Measurements from ENCODE around the gene SLC16A9. TPM values are rescaled to one million over a fixed set of nuclear protein-coding genes. Genes with fewer than 3 reads are reported as not detected.

Gene SLC16A9
- total RNA-seq, 4 donors from 2014 or later: 35.6 to 63.8 (median 41.6) TPM

DNA sequence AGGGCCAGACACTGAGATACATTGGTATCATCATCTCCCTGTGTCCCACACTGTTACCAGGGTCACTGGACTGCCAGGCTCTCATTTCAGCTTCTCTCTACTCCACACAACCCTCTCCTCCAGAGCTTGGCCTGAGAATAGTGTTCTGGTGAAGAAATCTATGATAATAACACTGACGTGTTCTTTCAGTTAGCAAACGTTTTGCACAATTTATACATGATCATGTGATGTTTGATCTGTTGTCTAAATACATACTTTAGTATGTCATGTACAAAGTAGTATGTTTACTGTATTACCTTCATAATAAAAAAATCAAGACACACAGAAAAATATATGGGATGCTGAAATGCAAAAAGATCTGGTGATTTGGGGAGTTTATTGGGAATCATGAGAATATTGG, 5.0 kb downstream of the SLC16A9 start:
- Histone ChIP-seq H3K4me1 (peaks cover 7 to 8% of the 10 kb centered on the region in 2 donors), H3K9me3 (no peaks in the 10 kb centered on the region), H3K36me3 (no peaks in the 10 kb centered on the region), H3K27me3 (no peaks in the 10 kb centered on the region), H3K4me3 (replicated peaks in 1 of 3) (no peak overlapping the region), H3K27ac (no peak overlapping the region)
- DNase-seq: no peak
- TF ChIP-seq, protein P1, sequence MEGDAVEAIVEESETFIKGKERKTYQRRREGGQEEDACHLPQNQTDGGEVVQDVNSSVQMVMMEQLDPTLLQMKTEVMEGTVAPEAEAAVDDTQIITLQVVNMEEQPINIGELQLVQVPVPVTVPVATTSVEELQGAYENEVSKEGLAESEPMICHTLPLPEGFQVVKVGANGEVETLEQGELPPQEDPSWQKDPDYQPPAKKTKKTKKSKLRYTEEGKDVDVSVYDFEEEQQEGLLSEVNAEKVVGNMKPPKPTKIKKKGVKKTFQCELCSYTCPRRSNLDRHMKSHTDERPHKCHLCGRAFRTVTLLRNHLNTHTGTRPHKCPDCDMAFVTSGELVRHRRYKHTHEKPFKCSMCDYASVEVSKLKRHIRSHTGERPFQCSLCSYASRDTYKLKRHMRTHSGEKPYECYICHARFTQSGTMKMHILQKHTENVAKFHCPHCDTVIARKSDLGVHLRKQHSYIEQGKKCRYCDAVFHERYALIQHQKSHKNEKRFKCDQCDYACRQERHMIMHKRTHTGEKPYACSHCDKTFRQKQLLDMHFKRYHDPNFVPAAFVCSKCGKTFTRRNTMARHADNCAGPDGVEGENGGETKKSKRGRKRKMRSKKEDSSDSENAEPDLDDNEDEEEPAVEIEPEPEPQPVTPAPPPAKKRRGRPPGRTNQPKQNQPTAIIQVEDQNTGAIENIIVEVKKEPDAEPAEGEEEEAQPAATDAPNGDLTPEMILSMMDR (IDR thresholded peaks at IDR 0.05): no peak
- no peak for TF ChIP-seq POLR2A (IDR thresholded peaks at IDR 0.05)
- 65 to 83% methylated on average over 2 of the region's 2 CpGs for WGBS, 2 donors
- intact Hi-C loops (cut with DNase I): no loop called here

DNA sequence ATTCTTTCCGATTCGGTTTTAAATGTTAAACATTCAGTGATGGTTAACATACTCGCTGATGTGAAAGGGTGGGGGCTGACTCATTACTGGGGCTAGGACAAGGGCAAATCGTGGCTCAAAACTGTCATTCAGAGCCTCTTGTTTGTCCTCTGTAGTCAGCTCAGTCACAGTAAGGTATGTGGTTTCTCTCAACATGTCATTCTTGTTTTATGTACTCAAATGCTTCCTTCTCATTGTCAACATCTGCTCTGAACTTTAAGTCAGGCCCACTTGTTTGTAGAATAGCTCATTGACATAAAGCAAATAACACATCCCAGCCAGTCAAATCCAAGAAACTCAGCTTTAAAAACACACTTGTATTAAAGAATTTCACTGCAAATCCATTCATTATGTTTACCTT, 7.3 kb downstream of the SLC16A9 start:
- H3K27ac ChIP-seq: no peak overlapping the region
- no peaks in the 10 kb centered on the region for H3K4me1 ChIP-seq
- intact Hi-C loops (cut with DNase I): no loop called here
- no peak for TF ChIP-seq POLR2A (IDR thresholded peaks at IDR 0.05)
- TF ChIP-seq, protein P1 (IDR thresholded peaks at IDR 0.05): no peak
- H3K4me3 ChIP-seq (replicated peaks in 1 of 3): no peak overlapping the region
- no peaks in the 10 kb centered on the region for H3K9me3 ChIP-seq
- no peaks in the 10 kb centered on the region for H3K36me3 ChIP-seq
- 83 to 91% methylated on average over 4 of the region's 4 CpGs for WGBS, 2 donors
- no peak for DNase-seq
- no peaks in the 10 kb centered on the region for H3K27me3 ChIP-seq

DNA sequence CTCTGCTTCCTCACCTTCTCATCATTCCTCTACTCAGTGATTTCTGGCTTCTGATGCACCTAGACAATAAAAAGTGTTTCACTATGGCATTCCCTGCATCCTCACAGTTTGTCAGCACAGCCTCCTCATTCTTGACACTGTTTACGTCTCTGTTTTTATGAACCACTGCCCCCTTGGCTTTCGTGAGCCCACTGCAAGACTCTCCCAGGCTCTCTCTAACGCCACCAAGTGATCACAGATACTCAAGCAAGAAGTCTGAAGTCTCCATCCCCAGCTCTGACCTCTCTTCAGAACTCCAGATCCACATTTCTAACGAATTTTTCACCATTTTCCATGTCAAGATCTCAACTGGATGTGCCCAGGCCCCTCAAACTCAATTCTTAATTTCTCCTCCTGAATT, 8.9 kb downstream of the SLC16A9 start:
- Histone ChIP-seq H3K27me3 (no peaks in the 10 kb centered on the region), H3K9me3 (no peaks in the 10 kb centered on the region), H3K4me1 (no peaks in the 10 kb centered on the region), H3K36me3 (no peaks in the 10 kb centered on the region), H3K27ac (no peak overlapping the region), H3K4me3 (replicated peaks in 1 of 3) (no peak overlapping the region)
- WGBS, 2 donors: 65 to 67% methylated on average over 4 of the region's 4 CpGs
- intact Hi-C loops (cut with DNase I): no loop called here
- no peak for TF ChIP-seq POLR2A (IDR thresholded peaks at IDR 0.05)
- TF ChIP-seq, protein P1 (IDR thresholded peaks at IDR 0.05): no peak
- no peak for DNase-seq

DNA sequence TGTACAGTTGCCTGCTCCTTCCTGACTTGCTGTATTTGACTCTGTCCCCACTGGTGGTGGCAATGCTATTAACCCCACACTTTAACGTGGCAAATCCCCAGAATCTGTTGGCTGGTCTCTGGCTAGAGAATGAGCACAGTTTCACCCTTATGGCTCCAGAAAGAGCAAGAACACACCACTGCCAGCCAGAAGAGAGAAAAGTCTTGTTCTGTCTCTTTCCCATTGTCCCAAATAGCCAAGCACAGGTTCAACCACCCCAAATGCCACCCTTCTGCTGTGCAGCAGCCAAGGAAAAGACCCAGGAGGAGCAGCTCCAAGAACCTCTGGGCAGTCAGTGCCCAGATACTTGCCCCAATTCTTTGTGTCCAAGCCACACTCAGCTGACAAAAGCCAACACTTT, 11.3 kb downstream of the SLC16A9 start:
- Histone ChIP-seq H3K36me3 (no peaks in the 10 kb centered on the region), H3K27ac (no peak overlapping the region), H3K9me3 (no peaks in the 10 kb centered on the region), H3K4me1 (no peaks in the 10 kb centered on the region), H3K27me3 (no peaks in the 10 kb centered on the region), H3K4me3 (replicated peaks in 1 of 3) (no peak overlapping the region)
- 36 to 52% methylated on average over 1 of the region's 1 CpG for WGBS, 2 donors
- intact Hi-C loops (cut with DNase I): no loop called here
- TF ChIP-seq, protein P1 (IDR thresholded peaks at IDR 0.05): no peak
- no peak for TF ChIP-seq POLR2A (IDR thresholded peaks at IDR 0.05)
- DNase-seq: no peak

DNA sequence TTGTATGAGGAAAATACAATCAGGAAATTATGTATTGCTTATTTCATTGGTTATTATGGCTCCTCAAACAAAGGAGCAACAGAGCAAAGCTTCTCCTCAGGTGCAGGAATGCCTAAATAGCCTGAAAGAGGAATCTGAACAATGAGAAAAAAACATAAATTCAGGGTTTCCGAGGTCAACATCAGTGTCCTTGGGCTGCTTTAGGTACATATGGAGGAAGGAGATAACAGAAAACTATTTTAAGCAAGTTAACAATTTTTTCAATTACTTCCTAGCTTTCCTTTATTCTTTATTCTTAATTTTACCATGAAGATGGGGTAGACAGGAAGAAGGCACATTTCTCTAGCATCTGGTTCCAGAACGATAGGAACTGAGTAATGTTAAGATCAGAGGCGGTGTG, 14.0 kb downstream of the SLC16A9 start:
- Histone ChIP-seq H3K36me3 (no peaks in the 10 kb centered on the region), H3K9me3 (no peaks in the 10 kb centered on the region), H3K27me3 (no peaks in the 10 kb centered on the region), H3K27ac (no peak overlapping the region), H3K4me1 (no peaks in the 10 kb centered on the region), H3K4me3 (replicated peaks in 1 of 3) (no peak overlapping the region)
- DNase-seq: no peak
- WGBS, 2 donors: 76 to 81% methylated on average over 3 of the region's 3 CpGs
- no peak for TF ChIP-seq POLR2A (IDR thresholded peaks at IDR 0.05)
- TF ChIP-seq, protein P1 (IDR thresholded peaks at IDR 0.05): no peak
- intact Hi-C loops (cut with DNase I): no loop called here

Data from thyroid gland (tissue), 4 donors.